Measurements from ENCODE around the gene CHURC1.

DNA sequence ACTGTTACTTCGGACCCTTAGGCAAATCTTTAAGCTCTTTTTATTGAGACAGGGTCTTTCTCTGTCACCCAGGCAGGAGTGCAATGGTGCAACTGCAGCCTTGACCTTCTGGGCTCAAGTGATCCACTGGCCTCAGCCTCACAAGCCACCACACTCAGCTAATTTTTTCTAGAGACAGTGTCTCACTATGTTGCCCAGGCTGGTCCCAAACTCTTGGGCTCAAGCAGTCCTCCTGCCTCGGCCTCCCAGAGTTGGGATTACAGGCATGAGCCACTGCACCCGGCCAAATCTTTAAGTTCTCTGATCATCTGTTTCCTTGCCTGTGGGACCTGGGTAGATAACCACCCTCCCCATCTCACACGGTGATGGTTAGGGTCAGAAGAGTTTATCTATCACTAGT lies 30.6 kb downstream of the CHURC1 start:
- TF ChIP-seq, protein P1, sequence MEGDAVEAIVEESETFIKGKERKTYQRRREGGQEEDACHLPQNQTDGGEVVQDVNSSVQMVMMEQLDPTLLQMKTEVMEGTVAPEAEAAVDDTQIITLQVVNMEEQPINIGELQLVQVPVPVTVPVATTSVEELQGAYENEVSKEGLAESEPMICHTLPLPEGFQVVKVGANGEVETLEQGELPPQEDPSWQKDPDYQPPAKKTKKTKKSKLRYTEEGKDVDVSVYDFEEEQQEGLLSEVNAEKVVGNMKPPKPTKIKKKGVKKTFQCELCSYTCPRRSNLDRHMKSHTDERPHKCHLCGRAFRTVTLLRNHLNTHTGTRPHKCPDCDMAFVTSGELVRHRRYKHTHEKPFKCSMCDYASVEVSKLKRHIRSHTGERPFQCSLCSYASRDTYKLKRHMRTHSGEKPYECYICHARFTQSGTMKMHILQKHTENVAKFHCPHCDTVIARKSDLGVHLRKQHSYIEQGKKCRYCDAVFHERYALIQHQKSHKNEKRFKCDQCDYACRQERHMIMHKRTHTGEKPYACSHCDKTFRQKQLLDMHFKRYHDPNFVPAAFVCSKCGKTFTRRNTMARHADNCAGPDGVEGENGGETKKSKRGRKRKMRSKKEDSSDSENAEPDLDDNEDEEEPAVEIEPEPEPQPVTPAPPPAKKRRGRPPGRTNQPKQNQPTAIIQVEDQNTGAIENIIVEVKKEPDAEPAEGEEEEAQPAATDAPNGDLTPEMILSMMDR (IDR thresholded peaks at IDR 0.05; ENCODE audit: low read depth, low read length, poor library complexity, severe bottlenecking): no peak
- no peak for TF ChIP-seq EZH2phosphoT487 (IDR thresholded peaks at IDR 0.05; ENCODE audit: borderline replicate concordance, low read length)

Measured in DOHH2 (cell line).